Upper lobe of left lung (tissue), 6 donors: ENCODE data around the gene SEC16A. TPM values are rescaled to one million over a fixed set of nuclear protein-coding genes. Genes with fewer than 3 reads are reported as not detected.
"Not testable (repeated sequence)": the region's sequence is repeated elsewhere in the genome, so short reads cannot be mapped to it uniquely, and the experiment has no call there.

Experiments
- ATAC-seq, 2 donors: fragments of 200-7000 bp; cut with Tn5 transposase; one replicate each; pipeline ENCODE4 v1.9.1; 2022; ENCODE audit warnings: mild to moderate bottlenecking in 2 of 2, moderate library complexity in 2 of 2; ENCODE audit not compliant: low FRiP score in 2 of 2
- DNase-seq, 2 donors: peaks; one replicate each; pipeline ENCODE4 v3.0.0-alpha.2; 2019 to 2020
- H3K27ac ChIP-seq, 4 donors: fragments of 200-600 bp; sonication (generic); one replicate each; pipeline ENCODE4 v1.5.1; 2016 to 2019
- H3K27me3 ChIP-seq, 4 donors: fragments of 200-600 bp; sonication (generic); one replicate each; pipeline ENCODE4 v1.5.1; 2017 to 2019
- H3K36me3 ChIP-seq, 4 donors: fragments of 200-600 bp; sonication (generic); one replicate each; pipeline ENCODE4 v1.5.1; 2016 to 2019
- H3K4me1 ChIP-seq, 4 donors: fragments of 200-600 bp; sonication (generic); one replicate each; pipeline ENCODE4 v1.5.1; 2018 to 2019
- H3K4me3 ChIP-seq, 4 donors: fragments of 200-600 bp; sonication (generic); one replicate each; pipeline ENCODE4 v1.5.1; 2017 to 2019; ENCODE audit warnings: mild to moderate bottlenecking in 2 of 4, moderate library complexity in 1 of 4
- H3K9me3 ChIP-seq, 4 donors: fragments of 200-600 bp; sonication (generic); one replicate each; pipeline ENCODE4 v1.5.1; 2018 to 2019
- EP300 ChIP-seq, 4 donors: sonication (generic); formaldehyde crosslinking; IDR thresholded peaks; one replicate each; pipeline ENCODE4 v1.5.1; 2017; ENCODE audit warnings: antibody characterized with exemption in 4 of 4, control low read depth in 2 of 4
- POLR2A ChIP-seq, 4 donors: fragments of 450-650 bp; IDR thresholded peaks; one replicate each; pipeline ENCODE4 v1.5.1; 2016 to 2017; ENCODE audit warnings: antibody characterized with exemption in 4 of 4, mild to moderate bottlenecking in 2 of 4
- POLR2AphosphoS5 ChIP-seq, 2 donors: sonication (generic); formaldehyde crosslinking; IDR thresholded peaks; one replicate each; pipeline ENCODE4 v1.5.1; 2017; ENCODE audit warnings: antibody characterized with exemption in 2 of 2
- WGBS, 2 donors: methylation state at CpG; one replicate each; pipeline ENCODE4 v1.1.5; 2017 to 2018; 5-methylcytosine and 5-hydroxymethylcytosine counted together
- total RNA-seq, 6 donors: library from RNA; depleted of rRNA in 4 of 6; stranded (reverse); fragments of >200 nt in 4 of 6; gene quantifications; one replicate each; pipeline versions ENCODE4 v1.1.0 to v1.2.1, GENCODE V29; 2016 to 2021
- TF ChIP-seq, protein P1 (sequence below), 6 experiments: fragments of 450-650 bp in 4 of 6; fragments of 200-600 bp in 2 of 6; sonication (generic) in 2 of 6; IDR thresholded peaks; one replicate each; pipeline ENCODE4 v1.5.1; 2016 to 2019; ENCODE audit warnings: antibody characterized with exemption in 6 of 6
- donor health status: DM: no; HTN: no; CAD: no; lungs with moderate emphysema.
- donor health status: DM: no; HTN: yes; CAD: no; lungs with severe emphysema.

The SEC16A gene
- total RNA-seq, 6 donors from 2014 or later = 64.1 to 89.1 (median 72.1) TPM

DNA sequence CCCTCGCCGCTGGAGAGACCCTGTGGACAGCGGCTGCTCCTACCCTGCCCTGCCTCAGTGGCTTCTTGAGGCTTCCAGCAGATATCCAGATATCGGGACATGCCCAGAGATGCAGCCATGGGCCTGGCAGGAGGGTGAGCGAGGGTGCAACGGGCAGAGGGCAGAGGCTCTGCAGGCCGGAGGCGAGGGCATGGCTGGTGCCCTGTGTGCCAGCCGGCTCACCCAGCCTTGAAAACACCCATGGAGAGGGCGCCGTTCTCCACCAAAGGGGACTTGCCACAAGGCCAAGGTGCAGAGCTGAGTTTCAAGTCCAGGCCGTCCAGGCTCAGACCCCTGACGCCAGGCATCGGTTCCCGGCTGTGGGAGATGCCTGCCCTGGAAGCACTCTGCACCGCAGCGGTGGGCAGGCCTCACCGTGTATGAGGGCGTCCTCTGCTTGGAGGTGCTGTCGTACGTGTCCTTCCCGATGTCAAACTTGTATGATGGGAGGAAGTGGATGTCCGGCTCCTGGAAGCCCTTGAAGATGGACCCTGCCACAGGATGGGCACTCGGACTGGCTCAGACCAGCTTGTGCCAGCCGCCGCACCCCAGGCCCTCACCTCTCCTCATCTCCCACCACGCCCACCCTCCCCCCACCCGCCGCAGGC lies 52.1 kb downstream of the SEC16A start:
- Histone ChIP-seq H3K9me3 (no peaks in the 10 kb centered on the region), H3K4me3 (no peak overlapping the region), H3K36me3 (peaks cover 0 to 49% (median 33%) of the 10 kb centered on the region in 4 donors), H3K27ac (no peak overlapping the region), H3K27me3 (no peaks in the 10 kb centered on the region), H3K4me1 (no peaks in the 10 kb centered on the region)
- TF ChIP-seq POLR2A (IDR thresholded peaks at IDR 0.05) (no peak), EP300 (IDR thresholded peaks at IDR 0.05) (no peak), POLR2AphosphoS5 (IDR thresholded peaks at IDR 0.05) (no peak)
- TF ChIP-seq, protein P1, sequence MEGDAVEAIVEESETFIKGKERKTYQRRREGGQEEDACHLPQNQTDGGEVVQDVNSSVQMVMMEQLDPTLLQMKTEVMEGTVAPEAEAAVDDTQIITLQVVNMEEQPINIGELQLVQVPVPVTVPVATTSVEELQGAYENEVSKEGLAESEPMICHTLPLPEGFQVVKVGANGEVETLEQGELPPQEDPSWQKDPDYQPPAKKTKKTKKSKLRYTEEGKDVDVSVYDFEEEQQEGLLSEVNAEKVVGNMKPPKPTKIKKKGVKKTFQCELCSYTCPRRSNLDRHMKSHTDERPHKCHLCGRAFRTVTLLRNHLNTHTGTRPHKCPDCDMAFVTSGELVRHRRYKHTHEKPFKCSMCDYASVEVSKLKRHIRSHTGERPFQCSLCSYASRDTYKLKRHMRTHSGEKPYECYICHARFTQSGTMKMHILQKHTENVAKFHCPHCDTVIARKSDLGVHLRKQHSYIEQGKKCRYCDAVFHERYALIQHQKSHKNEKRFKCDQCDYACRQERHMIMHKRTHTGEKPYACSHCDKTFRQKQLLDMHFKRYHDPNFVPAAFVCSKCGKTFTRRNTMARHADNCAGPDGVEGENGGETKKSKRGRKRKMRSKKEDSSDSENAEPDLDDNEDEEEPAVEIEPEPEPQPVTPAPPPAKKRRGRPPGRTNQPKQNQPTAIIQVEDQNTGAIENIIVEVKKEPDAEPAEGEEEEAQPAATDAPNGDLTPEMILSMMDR (IDR thresholded peaks at IDR 0.05) = no peak
- 96 to 100% methylated on average over 6 to 27 of the region's 29 CpGs for WGBS, 2 donors
- ATAC-seq (no peak), DNase-seq (peak in 1 of 2 donors; percentile 62)

- 82 to 84% methylated on average over 11 to 32 of the region's 32 CpGs for WGBS, 2 donors
- TF ChIP-seq POLR2AphosphoS5 (IDR thresholded peaks at IDR 0.05) (no peak), POLR2A (IDR thresholded peaks at IDR 0.05) (no peak), EP300 (IDR thresholded peaks at IDR 0.05) (no peak)
- TF ChIP-seq, protein P1 (IDR thresholded peaks at IDR 0.05) = no peak
Observed at GRCh38 chr9:136429683-136430491, 53.0 kb downstream of the SEC16A start.

DNA sequence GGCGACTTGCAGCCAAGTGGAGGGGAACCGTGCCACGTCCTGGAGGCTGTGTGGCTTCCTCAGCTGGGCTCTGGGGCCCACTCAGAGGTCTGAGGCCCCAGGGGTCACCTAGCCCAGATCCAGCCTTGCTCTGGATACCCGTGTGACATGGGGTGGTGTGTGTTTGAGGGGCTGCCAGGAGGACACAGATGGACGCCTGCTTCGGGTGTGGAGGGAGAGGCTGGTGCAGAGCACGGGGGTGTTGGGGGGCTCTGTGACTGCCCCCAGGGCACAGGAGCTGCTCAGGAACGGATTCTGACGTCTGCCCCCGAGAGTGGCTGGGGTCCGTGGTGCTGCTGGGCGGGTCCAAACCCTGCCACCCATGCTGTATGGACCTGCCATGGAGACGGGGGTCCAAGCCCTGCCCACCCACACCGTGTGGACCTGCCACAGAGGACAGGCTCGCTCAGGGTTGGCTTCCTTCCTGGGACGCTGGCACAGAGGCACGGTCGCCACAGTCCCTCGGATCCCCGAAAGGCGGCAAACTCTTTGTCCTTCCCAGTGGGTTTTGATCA lies 53.7 kb downstream of the SEC16A start:
- H3K27me3 ChIP-seq = no peaks in the 10 kb centered on the region
- H3K4me1 ChIP-seq = no peaks in the 10 kb centered on the region
- H3K4me3 ChIP-seq = no peak overlapping the region
- peaks cover 0 to 58% (median 38%) of the 10 kb centered on the region in 4 donors for H3K36me3 ChIP-seq
- no peaks in the 10 kb centered on the region for H3K9me3 ChIP-seq
- WGBS, 2 donors = 84 to 90% methylated on average over 4 to 21 of the region's 21 CpGs
- no peak for DNase-seq
- TF ChIP-seq, protein P1 (IDR thresholded peaks at IDR 0.05) = no peak
- no peak for TF ChIP-seq POLR2AphosphoS5 (IDR thresholded peaks at IDR 0.05)
- TF ChIP-seq EP300 (IDR thresholded peaks at IDR 0.05) = no peak
- TF ChIP-seq POLR2A (IDR thresholded peaks at IDR 0.05) = no peak
- ATAC-seq = no peak
- H3K27ac ChIP-seq = no peak overlapping the region

More at GRCh38 chr9:136429683-136430491, 53.0 kb downstream of the SEC16A start:
- peak; percentile 5 to 15 for ATAC-seq
- no peaks in the 10 kb centered on the region for H3K9me3 ChIP-seq
- no peaks in the 10 kb centered on the region for H3K4me1 ChIP-seq
- no peaks in the 10 kb centered on the region for H3K27me3 ChIP-seq
- no peak overlapping the region for H3K4me3 ChIP-seq
- H3K27ac ChIP-seq = no peak overlapping the region
- H3K36me3 ChIP-seq = peaks cover 0 to 51% (median 34%) of the 10 kb centered on the region in 4 donors
- DNase-seq = no peak

DNA sequence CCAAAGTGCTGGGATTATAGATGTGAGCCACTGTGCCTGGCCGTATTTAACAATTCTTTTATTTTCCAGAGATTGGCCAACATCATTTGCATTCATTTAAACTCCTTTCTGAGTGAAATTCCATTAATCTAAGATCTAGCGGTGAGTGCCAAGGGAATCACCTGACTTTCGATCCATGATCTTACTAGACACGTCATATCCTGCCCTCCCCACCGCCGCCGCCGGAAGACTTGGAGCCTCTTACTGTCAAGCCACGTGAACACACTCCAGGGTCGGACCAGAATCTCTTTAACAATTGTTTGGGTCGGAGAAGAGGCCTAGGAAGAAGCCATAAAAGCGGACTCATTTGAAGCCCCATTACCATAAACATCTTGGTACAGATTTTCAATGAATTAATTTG lies 56.1 kb downstream of the SEC16A start:
- TF ChIP-seq, protein P1 (IDR thresholded peaks at IDR 0.05) = no peak
- TF ChIP-seq POLR2A (IDR thresholded peaks at IDR 0.05) (no peak), POLR2AphosphoS5 (IDR thresholded peaks at IDR 0.05) (no peak)
- ATAC-seq (no peak), DNase-seq (peak in 1 of 2 donors; percentile 69)
- 89 to 96% methylated on average over 12 of the region's 12 CpGs for WGBS, 2 donors
- no peaks in the 10 kb centered on the region for H3K27me3 ChIP-seq
- H3K4me1 ChIP-seq = no peaks in the 10 kb centered on the region
- H3K36me3 ChIP-seq = peaks cover 9 to 64% (median 52%) of the 10 kb centered on the region in 4 donors
- no peaks in the 10 kb centered on the region for H3K9me3 ChIP-seq
- no peak overlapping the region for H3K27ac ChIP-seq
- H3K4me3 ChIP-seq = no peak overlapping the region

GRCh38 chr9:136425367-136425766 lies 57.5 kb downstream of the SEC16A start:
- ATAC-seq, H3K4me1 ChIP-seq, H3K27ac ChIP-seq, H3K9me3 ChIP-seq, H3K27me3 ChIP-seq, H3K4me3 ChIP-seq: not testable (repeated sequence)
- WGBS, 2 donors = 76 to 86% methylated on average over 7 of the region's 7 CpGs
- peak in 1 of 2 donors; percentile 9 for DNase-seq
- H3K36me3 ChIP-seq = peaks cover 14 to 70% (median 55%) of the 10 kb centered on the region in 4 donors
